ENCODE data around the gene DCAF5.

DNA sequence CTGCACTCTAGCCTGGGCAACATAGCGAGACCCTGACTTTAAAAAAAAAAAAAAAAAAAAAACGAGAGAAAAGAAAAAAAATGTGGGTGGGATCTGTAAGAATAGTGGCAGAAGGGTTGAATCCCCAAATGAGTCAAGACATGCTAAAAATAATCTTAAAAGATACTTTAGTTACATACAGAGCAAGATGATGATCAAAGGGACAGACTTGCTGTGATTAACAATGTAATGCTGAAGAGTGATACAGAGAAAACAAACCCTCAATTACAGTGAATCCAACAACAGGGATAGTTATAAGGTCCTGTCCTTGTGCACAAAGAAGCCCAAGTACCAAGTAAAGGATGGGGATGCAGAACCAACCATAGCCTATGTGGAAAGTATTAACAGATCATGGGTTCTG is 80.3 kb downstream of the DCAF5 start:
- TF ChIP-seq, protein P1, sequence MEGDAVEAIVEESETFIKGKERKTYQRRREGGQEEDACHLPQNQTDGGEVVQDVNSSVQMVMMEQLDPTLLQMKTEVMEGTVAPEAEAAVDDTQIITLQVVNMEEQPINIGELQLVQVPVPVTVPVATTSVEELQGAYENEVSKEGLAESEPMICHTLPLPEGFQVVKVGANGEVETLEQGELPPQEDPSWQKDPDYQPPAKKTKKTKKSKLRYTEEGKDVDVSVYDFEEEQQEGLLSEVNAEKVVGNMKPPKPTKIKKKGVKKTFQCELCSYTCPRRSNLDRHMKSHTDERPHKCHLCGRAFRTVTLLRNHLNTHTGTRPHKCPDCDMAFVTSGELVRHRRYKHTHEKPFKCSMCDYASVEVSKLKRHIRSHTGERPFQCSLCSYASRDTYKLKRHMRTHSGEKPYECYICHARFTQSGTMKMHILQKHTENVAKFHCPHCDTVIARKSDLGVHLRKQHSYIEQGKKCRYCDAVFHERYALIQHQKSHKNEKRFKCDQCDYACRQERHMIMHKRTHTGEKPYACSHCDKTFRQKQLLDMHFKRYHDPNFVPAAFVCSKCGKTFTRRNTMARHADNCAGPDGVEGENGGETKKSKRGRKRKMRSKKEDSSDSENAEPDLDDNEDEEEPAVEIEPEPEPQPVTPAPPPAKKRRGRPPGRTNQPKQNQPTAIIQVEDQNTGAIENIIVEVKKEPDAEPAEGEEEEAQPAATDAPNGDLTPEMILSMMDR (IDR thresholded peaks at IDR 0.05), result no peak
- TF ChIP-seq POLR2A (IDR thresholded peaks at IDR 0.05) (no peak), POLR2AphosphoS5 (IDR thresholded peaks at IDR 0.05; ENCODE audit: insufficient read depth in 1 of 2, low read depth in 1 of 2) (no peak)

Data from vagina (tissue), 2 donors.